NB4 (cell line): ENCODE results near the gene SLC2A9.

ENCODE experiments used
- POLR2A ChIP-seq: IDR thresholded peaks from 2 replicates; pipeline ENCODE4 v1.6.1; 2011; ENCODE audit warnings: mild to moderate bottlenecking; ENCODE audit not compliant: insufficient read length; ENCODE audit errors: extremely low read depth
- TF ChIP-seq, protein P1 (sequence below): IDR thresholded peaks from one replicate; pipeline ENCODE4 v1.5.1; 2012; ENCODE audit warnings: low read depth, low read length

DNA sequence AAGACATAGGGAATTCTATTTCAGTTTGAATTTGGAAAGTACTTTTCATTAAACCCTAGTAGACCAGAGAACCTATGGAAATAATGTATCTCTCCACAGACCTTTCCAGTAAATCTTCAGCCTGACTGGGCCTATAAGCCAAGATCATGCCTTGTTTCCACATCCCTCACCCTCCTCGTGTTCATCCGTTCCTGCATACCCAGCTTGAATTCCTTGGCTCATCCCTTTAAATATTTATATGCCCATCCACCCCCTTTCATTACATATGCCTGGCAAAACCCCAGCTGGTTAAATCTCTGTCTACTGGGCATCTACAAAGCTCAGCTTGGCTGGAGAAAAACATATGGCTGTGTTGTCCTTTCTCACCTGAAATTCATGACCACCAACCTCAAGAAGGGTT, 32.4 kb downstream of the SLC2A9 start:
- TF ChIP-seq POLR2A, result no peak
- TF ChIP-seq, protein P1, sequence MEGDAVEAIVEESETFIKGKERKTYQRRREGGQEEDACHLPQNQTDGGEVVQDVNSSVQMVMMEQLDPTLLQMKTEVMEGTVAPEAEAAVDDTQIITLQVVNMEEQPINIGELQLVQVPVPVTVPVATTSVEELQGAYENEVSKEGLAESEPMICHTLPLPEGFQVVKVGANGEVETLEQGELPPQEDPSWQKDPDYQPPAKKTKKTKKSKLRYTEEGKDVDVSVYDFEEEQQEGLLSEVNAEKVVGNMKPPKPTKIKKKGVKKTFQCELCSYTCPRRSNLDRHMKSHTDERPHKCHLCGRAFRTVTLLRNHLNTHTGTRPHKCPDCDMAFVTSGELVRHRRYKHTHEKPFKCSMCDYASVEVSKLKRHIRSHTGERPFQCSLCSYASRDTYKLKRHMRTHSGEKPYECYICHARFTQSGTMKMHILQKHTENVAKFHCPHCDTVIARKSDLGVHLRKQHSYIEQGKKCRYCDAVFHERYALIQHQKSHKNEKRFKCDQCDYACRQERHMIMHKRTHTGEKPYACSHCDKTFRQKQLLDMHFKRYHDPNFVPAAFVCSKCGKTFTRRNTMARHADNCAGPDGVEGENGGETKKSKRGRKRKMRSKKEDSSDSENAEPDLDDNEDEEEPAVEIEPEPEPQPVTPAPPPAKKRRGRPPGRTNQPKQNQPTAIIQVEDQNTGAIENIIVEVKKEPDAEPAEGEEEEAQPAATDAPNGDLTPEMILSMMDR, result no peak
